Measurements from ENCODE around the gene VPS39.

The VPS39 gene

DNA sequence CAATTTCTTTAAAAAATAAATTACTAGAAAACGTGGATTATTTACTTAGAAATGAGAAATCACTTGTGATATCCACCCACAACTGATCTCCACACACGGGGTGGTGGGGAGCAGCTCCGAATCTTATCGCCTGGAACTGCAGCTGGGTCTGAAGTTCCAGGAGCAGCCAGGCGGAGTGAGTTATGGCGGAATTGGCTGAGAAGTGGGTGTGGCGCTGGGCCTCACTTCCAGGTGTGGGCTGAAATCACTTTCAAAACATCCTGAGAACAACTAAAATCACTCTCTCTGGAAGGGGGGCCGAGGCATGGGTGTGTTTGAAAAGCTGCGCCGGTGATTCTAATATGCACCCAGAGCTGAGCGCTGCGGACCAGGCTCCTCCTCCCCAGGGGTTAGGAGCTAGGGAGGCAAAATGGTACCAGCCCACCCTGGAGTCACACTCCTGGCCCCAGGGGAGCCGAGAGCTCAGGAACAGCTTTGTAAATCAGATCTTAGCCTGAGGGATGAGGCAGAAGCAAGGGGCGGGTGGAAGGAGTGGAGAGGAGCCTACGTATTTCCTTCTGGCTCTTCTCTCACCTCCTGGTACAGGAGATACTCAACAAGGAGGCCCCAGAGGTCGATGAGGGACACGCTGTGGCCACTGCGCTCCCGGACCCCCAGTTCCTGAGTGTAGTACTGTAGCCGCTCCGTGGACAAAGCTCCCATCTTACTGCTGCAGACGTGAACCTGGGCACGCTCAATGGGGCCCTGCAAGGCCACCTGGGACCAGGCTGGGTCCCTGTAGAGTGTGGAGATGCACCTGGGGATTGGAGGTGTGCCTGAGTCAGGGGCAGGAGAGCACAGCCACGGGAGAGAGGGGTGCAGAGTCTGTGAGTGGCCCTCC lies 61.3 kb downstream of the VPS39 start:
- Histone ChIP-seq H3K9me3 (ENCODE audit: insufficient read depth, low read length) (no peaks in the 10 kb centered on the region), H3K36me3 (ENCODE audit: low read length) (no peaks in the 10 kb centered on the region), H3K9me2 (replicated peaks; ENCODE audit: insufficient read depth, low read length) (no peaks in the 10 kb centered on the region), H3K4me2 (ENCODE audit: low read depth, low read length, poor library complexity, severe bottlenecking) (no peak overlapping the region), H4K20me1 (ENCODE audit: low read depth, low read length) (no peaks in the 10 kb centered on the region), H3K27ac (ENCODE audit: low read depth, low read length) (no peak overlapping the region), H3K9ac (ENCODE audit: low read length) (no peak overlapping the region), H3K4me3 (ENCODE audit: insufficient read depth, low read length, poor library complexity, severe bottlenecking) (no peak overlapping the region), H3F3A (ENCODE audit: insufficient read depth) (no peaks in the 10 kb centered on the region), H3K79me2 (ENCODE audit: insufficient read depth, low read length) (no peaks in the 10 kb centered on the region), H2AFZ (ENCODE audit: low read depth, low read length, severe bottlenecking) (no peak overlapping the region), H3K27me3 (ENCODE audit: low read length) (no peaks in the 10 kb centered on the region)
- TF ChIP-seq EZH2phosphoT487 (conservative IDR thresholded peaks at IDR 0.05; ENCODE audit: low read length): no peak
- TF ChIP-seq, protein P1, sequence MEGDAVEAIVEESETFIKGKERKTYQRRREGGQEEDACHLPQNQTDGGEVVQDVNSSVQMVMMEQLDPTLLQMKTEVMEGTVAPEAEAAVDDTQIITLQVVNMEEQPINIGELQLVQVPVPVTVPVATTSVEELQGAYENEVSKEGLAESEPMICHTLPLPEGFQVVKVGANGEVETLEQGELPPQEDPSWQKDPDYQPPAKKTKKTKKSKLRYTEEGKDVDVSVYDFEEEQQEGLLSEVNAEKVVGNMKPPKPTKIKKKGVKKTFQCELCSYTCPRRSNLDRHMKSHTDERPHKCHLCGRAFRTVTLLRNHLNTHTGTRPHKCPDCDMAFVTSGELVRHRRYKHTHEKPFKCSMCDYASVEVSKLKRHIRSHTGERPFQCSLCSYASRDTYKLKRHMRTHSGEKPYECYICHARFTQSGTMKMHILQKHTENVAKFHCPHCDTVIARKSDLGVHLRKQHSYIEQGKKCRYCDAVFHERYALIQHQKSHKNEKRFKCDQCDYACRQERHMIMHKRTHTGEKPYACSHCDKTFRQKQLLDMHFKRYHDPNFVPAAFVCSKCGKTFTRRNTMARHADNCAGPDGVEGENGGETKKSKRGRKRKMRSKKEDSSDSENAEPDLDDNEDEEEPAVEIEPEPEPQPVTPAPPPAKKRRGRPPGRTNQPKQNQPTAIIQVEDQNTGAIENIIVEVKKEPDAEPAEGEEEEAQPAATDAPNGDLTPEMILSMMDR (IDR thresholded peaks at IDR 0.05; ENCODE audit: insufficient read depth, low read length, poor library complexity, severe bottlenecking): no peak

DNA sequence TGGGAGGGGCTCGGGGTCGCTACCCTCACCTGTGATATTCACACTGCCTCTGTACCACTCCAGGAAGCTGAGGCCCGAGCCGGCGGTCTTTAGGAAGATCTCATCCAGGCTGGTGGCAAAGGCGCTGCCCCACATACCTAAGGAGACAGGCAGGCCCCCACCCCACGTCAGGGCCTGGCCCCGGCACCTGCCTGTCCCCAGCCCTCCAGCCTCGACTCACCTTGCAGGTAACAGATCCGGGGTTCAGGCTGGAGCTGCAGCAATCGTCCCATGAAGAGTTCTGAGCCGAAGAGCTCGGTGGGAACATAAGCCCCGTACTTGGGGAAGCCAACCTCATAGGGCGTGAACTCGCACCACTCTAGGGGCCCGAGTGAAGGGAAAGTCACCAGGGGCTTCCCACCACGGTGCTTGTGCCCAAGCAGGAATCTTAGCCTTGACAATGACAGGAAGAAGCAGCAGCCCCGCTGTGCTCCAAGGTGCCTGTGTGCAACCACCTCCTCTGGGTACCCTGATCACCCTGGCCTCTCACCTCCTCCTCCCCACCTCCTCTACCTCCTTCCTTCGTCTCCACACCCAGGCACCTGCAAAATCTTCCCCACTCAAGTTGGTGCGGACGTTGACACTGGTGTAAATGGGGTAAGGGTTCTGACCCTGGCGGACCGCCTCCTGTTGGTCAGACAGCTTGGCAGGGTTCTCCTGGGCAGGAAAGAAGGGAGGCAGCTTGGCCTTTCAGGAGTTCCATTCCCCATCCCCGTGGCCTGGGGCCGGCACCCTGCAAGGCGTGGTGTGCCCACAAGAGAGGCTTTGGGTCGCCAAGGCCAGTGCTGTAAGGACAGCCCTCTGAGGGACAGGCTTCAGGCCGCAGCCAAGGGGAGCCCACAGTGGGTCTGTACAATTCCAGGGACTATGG lies 62.3 kb downstream of the VPS39 start:
- Histone ChIP-seq H3K9me2 (replicated peaks; ENCODE audit: insufficient read depth, low read length) (no peaks in the 10 kb centered on the region), H3K27me3 (ENCODE audit: low read length) (no peaks in the 10 kb centered on the region), H3K9me3 (ENCODE audit: insufficient read depth, low read length) (no peaks in the 10 kb centered on the region), H3K4me2 (ENCODE audit: low read depth, low read length, poor library complexity, severe bottlenecking) (no peak overlapping the region), H3K27ac (ENCODE audit: low read depth, low read length) (no peak overlapping the region), H3K4me3 (ENCODE audit: insufficient read depth, low read length, poor library complexity, severe bottlenecking) (no peak overlapping the region), H3K36me3 (ENCODE audit: low read length) (no peaks in the 10 kb centered on the region), H3K9ac (ENCODE audit: low read length) (no peak overlapping the region), H3K79me2 (ENCODE audit: insufficient read depth, low read length) (no peaks in the 10 kb centered on the region), H4K20me1 (ENCODE audit: low read depth, low read length) (no peaks in the 10 kb centered on the region), H3F3A (ENCODE audit: insufficient read depth) (no peaks in the 10 kb centered on the region), H2AFZ (ENCODE audit: low read depth, low read length, severe bottlenecking) (no peak overlapping the region)
- no peak for TF ChIP-seq EZH2phosphoT487 (conservative IDR thresholded peaks at IDR 0.05; ENCODE audit: low read length)
- TF ChIP-seq, protein P1 (IDR thresholded peaks at IDR 0.05; ENCODE audit: insufficient read depth, low read length, poor library complexity, severe bottlenecking): no peak

DNA sequence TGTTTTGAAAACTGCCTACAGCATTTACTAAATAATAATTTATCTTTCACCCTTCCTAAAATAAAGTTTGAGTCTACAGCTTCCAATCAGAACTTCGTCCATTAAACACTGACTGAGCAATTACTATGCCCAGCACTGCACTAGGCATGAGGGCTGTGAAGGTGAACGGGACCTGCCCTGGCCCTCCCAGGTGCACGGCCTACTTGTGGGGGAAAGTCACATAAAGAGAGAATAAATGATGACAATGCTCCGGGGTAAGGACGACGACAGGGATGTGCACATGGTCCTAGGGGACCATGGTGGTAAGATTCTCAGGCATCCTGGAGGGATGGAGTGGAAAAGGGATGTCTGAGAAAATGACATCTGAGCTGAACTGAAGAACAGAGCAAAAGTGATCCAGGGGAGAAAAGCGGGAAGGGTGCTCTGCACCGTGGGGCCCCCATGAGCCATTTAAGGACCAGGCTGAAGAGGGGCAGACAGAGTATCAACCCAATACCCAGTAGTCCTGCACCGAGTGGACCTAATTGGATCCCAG lies 63.2 kb downstream of the VPS39 start:
- Histone ChIP-seq H3K36me3 (ENCODE audit: low read length) (no peaks in the 10 kb centered on the region), H3F3A (ENCODE audit: insufficient read depth) (no peaks in the 10 kb centered on the region), H3K9ac (ENCODE audit: low read length) (no peak overlapping the region), H3K79me2 (ENCODE audit: insufficient read depth, low read length) (no peaks in the 10 kb centered on the region), H2AFZ (ENCODE audit: low read depth, low read length, severe bottlenecking) (no peak overlapping the region), H3K27ac (ENCODE audit: low read depth, low read length) (no peak overlapping the region), H3K4me3 (ENCODE audit: insufficient read depth, low read length, poor library complexity, severe bottlenecking) (no peak overlapping the region), H3K27me3 (ENCODE audit: low read length) (no peaks in the 10 kb centered on the region), H3K4me2 (ENCODE audit: low read depth, low read length, poor library complexity, severe bottlenecking) (no peak overlapping the region), H3K9me2 (replicated peaks; ENCODE audit: insufficient read depth, low read length) (no peaks in the 10 kb centered on the region), H3K9me3 (ENCODE audit: insufficient read depth, low read length) (no peaks in the 10 kb centered on the region), H4K20me1 (ENCODE audit: low read depth, low read length) (no peaks in the 10 kb centered on the region)
- TF ChIP-seq, protein P1 (IDR thresholded peaks at IDR 0.05; ENCODE audit: insufficient read depth, low read length, poor library complexity, severe bottlenecking): no peak
- TF ChIP-seq EZH2phosphoT487 (conservative IDR thresholded peaks at IDR 0.05; ENCODE audit: low read length): no peak

Data from SU-DHL-6 (cell line).